Loucy (cell line): ENCODE results near the gene SPAG17.

Source experiments
- H2AFZ ChIP-seq: fragments of 200-600 bp; sonication (generic); 2 replicates; pipeline ENCODE4 v1.6.0; 2016; ENCODE audit warnings: antibody characterized with exemption, mild to moderate bottlenecking, low read length, moderate library complexity
- H3F3A ChIP-seq: fragments of 200-600 bp; 2 replicates; pipeline ENCODE4 v1.6.0; 2016; ENCODE audit warnings: antibody characterized with exemption, low read depth, mild to moderate bottlenecking
- H3K27me3 ChIP-seq: fragments of 200-600 bp; sonication (generic); 2 replicates; pipeline ENCODE4 v1.6.1; 2014; ENCODE audit warnings: low read length, mild to moderate bottlenecking; ENCODE audit not compliant: insufficient read depth, poor library complexity, severe bottlenecking
- H3K36me3 ChIP-seq: fragments of 200-600 bp; sonication (generic); 2 replicates; pipeline ENCODE4 v1.6.1; 2016; ENCODE audit warnings: low read length; ENCODE audit not compliant: insufficient read depth
- H3K4me1 ChIP-seq: fragments of 200-600 bp; sonication (generic); 2 replicates; pipeline ENCODE4 v1.5.1; 2014; ENCODE audit warnings: low read length, mild to moderate bottlenecking; ENCODE audit not compliant: insufficient read depth, poor library complexity, severe bottlenecking
- H3K4me2 ChIP-seq: fragments of 200-600 bp; sonication (generic); 2 replicates; pipeline ENCODE4 v1.6.0; 2014; ENCODE audit warnings: antibody characterized with exemption, low read length, low read depth, mild to moderate bottlenecking; ENCODE audit not compliant: poor library complexity, severe bottlenecking
- H3K4me3 ChIP-seq: fragments of 200-600 bp; sonication (generic); 2 replicates; pipeline ENCODE4 v1.5.1; 2014; ENCODE audit warnings: low read length, mild to moderate bottlenecking, mixed read lengths; ENCODE audit not compliant: poor library complexity, severe bottlenecking
- H3K79me2 ChIP-seq: fragments of 200-600 bp; sonication (generic); 2 replicates; pipeline ENCODE4 v1.6.1; 2014; ENCODE audit warnings: low read length; ENCODE audit not compliant: insufficient read depth
- H3K9ac ChIP-seq: fragments of 200-600 bp; sonication (generic); 2 replicates; pipeline ENCODE4 v1.6.0; 2014; ENCODE audit warnings: mild to moderate bottlenecking, low read depth, low read length, moderate library complexity; ENCODE audit not compliant: poor library complexity, severe bottlenecking
- H3K9me2 ChIP-seq: fragments of 200-600 bp; sonication (generic); replicated peaks from 2 replicates; pipeline ENCODE4 v1.6.1; 2016; ENCODE audit warnings: low read depth, low read length, mixed read lengths
- H3K9me3 ChIP-seq: fragments of 200-600 bp; sonication (generic); 2 replicates; pipeline ENCODE4 v1.6.1; 2014; ENCODE audit warnings: mild to moderate bottlenecking, antibody characterized with exemption, low read length, low read depth; ENCODE audit not compliant: insufficient read depth
- H4K20me1 ChIP-seq: fragments of 200-600 bp; sonication (generic); 2 replicates; pipeline ENCODE4 v1.6.0; 2014; ENCODE audit warnings: antibody characterized with exemption, low read length, mild to moderate bottlenecking; ENCODE audit not compliant: insufficient read depth, poor library complexity, severe bottlenecking
- CTCF ChIP-seq: fragments of 200-600 bp; sonication (generic); conservative IDR thresholded peaks from 2 replicates; pipeline ENCODE4 v1.5.1; 2014; ENCODE audit warnings: mild to moderate bottlenecking, antibody characterized with exemption, low read length
- EZH2phosphoT487 ChIP-seq: fragments of 200-600 bp; IDR thresholded peaks from 2 replicates; pipeline ENCODE4 v1.6.1; 2018; ENCODE audit warnings: antibody characterized with exemption, mild to moderate bottlenecking, moderate library complexity, borderline replicate concordance

Gene SPAG17

GRCh38 chr1:118113261-118113660, 71.8 kb downstream of the SPAG17 start:
- no peaks in the 10 kb centered on the region for H3K9me3 ChIP-seq
- H3K27me3 ChIP-seq, result no peaks in the 10 kb centered on the region
- no peak overlapping the region for H3K4me2 ChIP-seq

GRCh38 chr1:118110580-118110979, 74.4 kb downstream of the SPAG17 start:
- Histone ChIP-seq H3K4me3 (no peak overlapping the region), H3K4me1 (no peaks in the 10 kb centered on the region), H3K9me2 (no peaks in the 10 kb centered on the region), H3K9me3 (no peaks in the 10 kb centered on the region), H3F3A (no peaks in the 10 kb centered on the region), H3K36me3 (no peaks in the 10 kb centered on the region), H2AFZ (no peak overlapping the region), H4K20me1 (no peaks in the 10 kb centered on the region), H3K27me3 (no peaks in the 10 kb centered on the region), H3K79me2 (no peaks in the 10 kb centered on the region), H3K9ac (no peak overlapping the region), H3K4me2 (no peak overlapping the region)
- TF ChIP-seq CTCF, result no peak
- no peak for TF ChIP-seq EZH2phosphoT487

More at GRCh38 chr1:118113261-118113660, 71.8 kb downstream of the SPAG17 start:
- Histone ChIP-seq H3K4me1 (no peaks in the 10 kb centered on the region), H3K36me3 (no peaks in the 10 kb centered on the region), H3K79me2 (no peaks in the 10 kb centered on the region), H3K9ac (no peak overlapping the region), H4K20me1 (no peaks in the 10 kb centered on the region), H2AFZ (no peak overlapping the region), H3K4me3 (no peak overlapping the region), H3F3A (no peaks in the 10 kb centered on the region), H3K9me2 (no peaks in the 10 kb centered on the region)
- TF ChIP-seq CTCF (no peak), EZH2phosphoT487 (no peak)

- H2AFZ ChIP-seq, result no peak overlapping the region
- no peak overlapping the region for H3K4me2 ChIP-seq
- no peak for TF ChIP-seq CTCF
- TF ChIP-seq EZH2phosphoT487, result no peak
- no peak overlapping the region for H3K4me3 ChIP-seq
- H3K4me1 ChIP-seq, result no peaks in the 10 kb centered on the region
- no peaks in the 10 kb centered on the region for H3F3A ChIP-seq
- no peaks in the 10 kb centered on the region for H3K9me3 ChIP-seq
- H3K9ac ChIP-seq, result no peak overlapping the region
- H3K79me2 ChIP-seq, result no peaks in the 10 kb centered on the region
- no peaks in the 10 kb centered on the region for H3K36me3 ChIP-seq
- no peaks in the 10 kb centered on the region; the same call in 1 of the 2 replicates for H3K9me2 ChIP-seq
- H3K27me3 ChIP-seq, result no peaks in the 10 kb centered on the region
- H4K20me1 ChIP-seq, result no peaks in the 10 kb centered on the region
Measured at GRCh38 chr1:118104951-118105350, 80.1 kb downstream of the SPAG17 start.
